Testis (tissue), 2 donors: ENCODE results near the gene TAP2.

Experiments
- CTCF ChIP-seq, 3 experiments: fragments of 450-650 bp in 2 of 3; fragments of 200-600 bp in 1 of 3; sonication (generic) in 1 of 3; IDR thresholded peaks; one replicate each; pipeline ENCODE4 v1.5.1; 2016 to 2019; ENCODE audit warnings: antibody characterized with exemption in 3 of 3, mild to moderate bottlenecking in 2 of 3, moderate library complexity in 1 of 3
- POLR2A ChIP-seq: fragments of 450-650 bp; IDR thresholded peaks from one replicate; pipeline ENCODE4 v1.6.1; 2017; ENCODE audit warnings: antibody characterized with exemption, mild to moderate bottlenecking, moderate library complexity

- TF ChIP-seq POLR2A (no peak), CTCF (IDR thresholded peaks at IDR 0.05) (no peak)
Measured at GRCh38 chr6:32876603-32877002, 38.1 kb upstream of the TAP2 start.
